MCF 10A (cell line): ENCODE measurements around the gene NPRL2. TPM values are rescaled to one million over a fixed set of nuclear protein-coding genes. Genes with fewer than 3 reads are reported as not detected.

ENCODE experiments used
- BruUV-seq: library from RNA; stranded (reverse); fragments of 400-500 nt; replicated peaks from 2 replicates; lab custom pipeline; 2021; lab: Mats Ljungman, UMichigan
- CTCF ChIA-PET: fragments of 300-600 bp; sonication (Branson Sonifier 250); formaldehyde crosslinking; extraction: SDS; loops from one replicate; lab custom pipeline; 2021; ENCODE audit warnings: antibody characterized with exemption, inconsistent platforms; lab: Yijun Ruan, JAX
- POLR2A ChIA-PET: fragments of 300-600, 350-650 bp; sonication (Branson Sonifier 250); formaldehyde crosslinking; extraction: SDS; loops from one replicate; lab custom pipeline; 2020; ENCODE audit warnings: antibody characterized with exemption, inconsistent platforms; lab: Yijun Ruan, JAX
- DNase-seq: peaks from one replicate; pipeline ENCODE4 v3.0.0-alpha.2; 2018; ENCODE audit not compliant: unreplicated experiment
- H3K27ac Mint-ChIP-seq: one replicate; pipeline ENCODE4 v1.8.0; 2022; ENCODE audit warnings: mild to moderate bottlenecking, low read depth, mixed read lengths; ENCODE audit not compliant: unreplicated experiment
- H3K27me3 Mint-ChIP-seq: one replicate; pipeline ENCODE4 v1.8.0; 2022; ENCODE audit warnings: mixed read lengths; ENCODE audit not compliant: insufficient read depth, unreplicated experiment
- H3K36me3 Mint-ChIP-seq: one replicate; pipeline ENCODE4 v1.8.0; 2022; ENCODE audit warnings: mild to moderate bottlenecking, moderate library complexity, mixed read lengths; ENCODE audit not compliant: insufficient read depth, unreplicated experiment
- H3K4me1 Mint-ChIP-seq: one replicate; pipeline ENCODE4 v1.8.0; 2022; ENCODE audit warnings: mixed read lengths; ENCODE audit not compliant: insufficient read depth, unreplicated experiment
- H3K4me3 Mint-ChIP-seq: one replicate; pipeline ENCODE4 v1.8.0; 2022; ENCODE audit warnings: mild to moderate bottlenecking, moderate library complexity, mixed read lengths; ENCODE audit not compliant: unreplicated experiment
- H3K9me3 Mint-ChIP-seq: one replicate; pipeline ENCODE4 v1.8.0; 2022; ENCODE audit warnings: mixed read lengths; ENCODE audit not compliant: unreplicated experiment
- CTCF ChIP-seq: fragments of 200-600 bp; IDR thresholded peaks from one replicate; pipeline ENCODE4 v1.8.0; 2022; ENCODE audit warnings: antibody characterized with exemption, mild to moderate bottlenecking; ENCODE audit not compliant: unreplicated experiment
- intact Hi-C: fragments of 100-400 bp; cut with micrococcal nuclease; formaldehyde crosslinking; loops from 2 replicates; pipeline ENCODE4 v1.14.1; 2022
- total RNA-seq: library from RNA; stranded (reverse); gene quantifications from 2 replicates; pipeline ENCODE4 v1.2.3, GENCODE V29; 2022

Gene NPRL2
- total RNA-seq, 1 experiment from 2014 or later: 21.1 TPM

- BruUV-seq: no TSS peak
- ChIA-PET POLR2A (interaction anchor here (0.9 to 1.7 kb wide), 2 partner anchors 8 to 45 kb away, joined by 3 to 7 read pairs; no protein-coding TSS in a partner anchor), CTCF (interaction anchor here (0.6 to 1.7 kb wide), 7 partner anchors 9 to 1800 kb away, joined by 3 to 9 read pairs (median 4); no protein-coding TSS in a partner anchor)
- H3K27me3 Mint-ChIP-seq: no peaks in the 10 kb centered on the region
- intact Hi-C loops: loop anchor here (5.0 kb wide), 2 partner anchors 82 to 267 kb away; partner anchors contain the start of gene CISH
- peaks cover 12% of the 10 kb centered on the region for H3K4me1 Mint-ChIP-seq
- peak overlapping the region; percentile 40 for H3K4me3 Mint-ChIP-seq
- TF ChIP-seq CTCF: no peak
- H3K9me3 Mint-ChIP-seq: no peaks in the 10 kb centered on the region
- no peak overlapping the region for H3K27ac Mint-ChIP-seq
- DNase-seq: no peak
- H3K36me3 Mint-ChIP-seq: peaks cover 16% of the 10 kb centered on the region
Measured at GRCh38 chr3:50345008-50345407, 5.6 kb downstream of the NPRL2 start.

- intact Hi-C loops: no loop called here
- BruUV-seq: no TSS peak
- peaks cover 6% of the 10 kb centered on the region for H3K36me3 Mint-ChIP-seq
- TF ChIP-seq CTCF: no peak
- H3K27ac Mint-ChIP-seq: no peak overlapping the region
- no peaks in the 10 kb centered on the region for H3K27me3 Mint-ChIP-seq
- H3K4me3 Mint-ChIP-seq: no peak overlapping the region
- peaks cover 18% of the 10 kb centered on the region for H3K4me1 Mint-ChIP-seq
- H3K9me3 Mint-ChIP-seq: no peaks in the 10 kb centered on the region
- ChIA-PET POLR2A (interaction anchor here (1.4 kb wide), 1 partner anchor 226 kb away, joined by 3 read pairs; the partner anchor contains the start of gene HEMK1), CTCF (interaction anchor here (0.6 to 1.4 kb wide), 6 partner anchors 8 to 208 kb away, joined by 3 to 8 read pairs (median 3); partner anchors contain the start of genes CYB561D2 and NPRL2)
- DNase-seq: no peak
Measured at GRCh38 chr3:50342813-50343633, 7.6 kb downstream of the NPRL2 start.

GRCh38 chr3:50341996-50342650, 8.5 kb downstream of the NPRL2 start:
- ChIA-PET POLR2A (interaction anchor here (0.6 to 0.7 kb wide), 2 partner anchors 8 to 1156 kb away, joined by 3 read pairs; partner anchors contain the start of genes CYB561D2 and NPRL2), CTCF (interaction anchor here (0.7 kb wide), 1 partner anchor 45 kb away, joined by 3 read pairs; no protein-coding TSS in a partner anchor)
- intact Hi-C loops: no loop called here
- Mint-ChIP-seq H3K4me3 (no peak overlapping the region), H3K9me3 (no peaks in the 10 kb centered on the region), H3K4me1 (peaks cover 18% of the 10 kb centered on the region), H3K27ac (no peak overlapping the region), H3K27me3 (no peaks in the 10 kb centered on the region), H3K36me3 (no peaks in the 10 kb centered on the region)
- no TSS peak for BruUV-seq
- TF ChIP-seq CTCF: no peak
- no peak for DNase-seq

GRCh38 chr3:50341537-50341936, 9.0 kb downstream of the NPRL2 start:
- Mint-ChIP-seq H3K27me3 (no peaks in the 10 kb centered on the region), H3K4me1 (peaks cover 17% of the 10 kb centered on the region), H3K9me3 (no peaks in the 10 kb centered on the region), H3K27ac (no peak overlapping the region), H3K4me3 (no peak overlapping the region), H3K36me3 (no peaks in the 10 kb centered on the region)
- intact Hi-C loops: no loop called here
- no TSS peak for BruUV-seq
- TF ChIP-seq CTCF: no peak
- POLR2A ChIA-PET: interaction anchor here (0.7 kb wide), 1 partner anchor 9 kb away, joined by 3 read pairs; the partner anchor contains the start of genes CYB561D2 and NPRL2
- CTCF ChIA-PET: no interaction called here
- no peak for DNase-seq
